ENCODE data around the gene THAP10.

THAP10 gene

GRCh38 chr15:70832176-70832575, 60.1 kb downstream of the THAP10 start:
- Histone ChIP-seq H3K36me3 (ENCODE audit: insufficient read depth) (no peaks in the 10 kb centered on the region), H3K9ac (no peak overlapping the region), H3K79me2 (ENCODE audit: insufficient read depth, low read depth) (no peaks in the 10 kb centered on the region), H4K20me1 (ENCODE audit: insufficient read depth) (no peaks in the 10 kb centered on the region), H3K27me3 (ENCODE audit: insufficient read depth, low read depth) (no peaks in the 10 kb centered on the region), H3K4me3 (IDR thresholded peaks at IDR 0.05; ENCODE audit: insufficient read depth, low read depth, low read length) (no peak overlapping the region), H2AFZ (ENCODE audit: low read depth) (no peak overlapping the region), H3K4me2 (no peak overlapping the region), H3K4me1 (ENCODE audit: low read depth, poor library complexity, severe bottlenecking) (no peaks in the 10 kb centered on the region), H3K27ac (no peak overlapping the region)
- no peak for TF ChIP-seq CTCF (conservative IDR thresholded peaks at IDR 0.05; ENCODE audit: low read depth, low read length)
